Mammary epithelial cell (primary cell): ENCODE results near the gene CDH11.

Experiments used
- CTCF ChIP-seq, 2 donors: IDR thresholded peaks in 1 of 2; conservative IDR thresholded peaks in 1 of 2; 2 replicates each; pipeline ENCODE4 v1.5.1; 2011 to 2012; ENCODE audit warnings: inconsistent platforms in 2 of 2, low read length in 2 of 2, mild to moderate bottlenecking in 2 of 2, control low read depth in 1 of 2, low read depth in 1 of 2; ENCODE audit not compliant: insufficient read depth in 1 of 2; ENCODE audit errors: extremely low read depth in 1 of 2
- EZH2 ChIP-seq: IDR thresholded peaks from 2 replicates; pipeline ENCODE4 v1.6.1; 2012; ENCODE audit warnings: low read length, inconsistent platforms, borderline replicate concordance

DNA sequence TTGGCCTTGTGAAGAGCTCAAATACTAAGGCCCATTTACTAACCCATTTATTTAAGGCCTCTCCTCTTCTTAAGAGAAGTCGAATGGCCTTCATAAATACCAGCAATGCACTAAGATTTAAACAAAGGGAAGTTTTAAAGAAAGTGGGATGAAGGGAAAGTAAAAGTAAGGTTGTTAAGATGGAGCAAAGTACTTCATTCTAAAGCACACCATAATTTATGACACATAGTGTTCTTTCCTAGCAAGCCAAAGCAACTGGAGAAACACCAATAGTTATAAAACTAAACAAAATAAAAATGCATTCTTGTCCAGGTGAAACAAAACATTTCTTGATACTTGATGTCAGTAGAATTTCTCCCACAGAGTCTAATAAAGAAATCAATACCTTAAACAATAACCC, 27.9 kb downstream of the CDH11 start:
- TF ChIP-seq CTCF (conservative IDR thresholded peaks at IDR 0.05 in 1 of 2, IDR thresholded peaks at IDR 0.05 in 1 of 2; ENCODE audit: extremely low read depth in 1 of 2, insufficient read depth in 1 of 2, low read depth in 1 of 2, low read length in 2 of 2), result no peak
- TF ChIP-seq EZH2, result no peak
